PC-9 (cell line): ENCODE results near the gene NYAP1.
"Not testable (repeated sequence)": the region's sequence is repeated elsewhere in the genome, so short reads cannot be mapped to it uniquely, and the experiment has no call there.

Source experiments
- CTCF ChIP-seq: fragments of 200-600 bp; sonication (generic); conservative IDR thresholded peaks from 2 replicates; pipeline ENCODE4 v1.6.1; 2017; ENCODE audit warnings: mixed run types, antibody characterized with exemption, mild to moderate bottlenecking, moderate library complexity
- EZH2 ChIP-seq: fragments of 200-600 bp; sonication (generic); IDR thresholded peaks from 2 replicates; pipeline ENCODE4 v1.8.0; 2017; ENCODE audit warnings: antibody characterized with exemption, low read depth

GRCh38 chr7:100521909-100522593 lies 38.3 kb downstream of the NYAP1 start:
- TF ChIP-seq CTCF, EZH2: not testable (repeated sequence)
